Activated naive CD4-positive, alpha-beta T cell treated with anti-CD3 and anti-CD28 coated beads for 36 hours (primary cell): Measurements from ENCODE around the gene INAFM2. TPM values are rescaled to one million over a fixed set of nuclear protein-coding genes. Genes with fewer than 3 reads are reported as not detected.

Experiments used
- CTCF ChIA-PET: fragments of 350-600 bp; sonication (Branson Sonifier 250); formaldehyde crosslinking; loops from one replicate; lab custom pipeline; 2021; ENCODE audit warnings: antibody characterized with exemption; lab: Charles Lee
- DNase-seq: peaks from one replicate; pipeline ENCODE4 v3.0.0-alpha.2; 2020
- H3K27ac Mint-ChIP-seq: one replicate; pipeline ENCODE4 v1.8.0; 2021; ENCODE audit warnings: mild to moderate bottlenecking, mixed read lengths
- H3K27me3 Mint-ChIP-seq: one replicate; pipeline ENCODE4 v1.8.0; 2021; ENCODE audit warnings: low read depth, mixed read lengths
- H3K36me3 Mint-ChIP-seq: one replicate; pipeline ENCODE4 v1.8.0; 2021; ENCODE audit warnings: low read depth, mixed read lengths
- H3K4me1 Mint-ChIP-seq: one replicate; pipeline ENCODE4 v1.8.0; 2021; ENCODE audit warnings: low read depth, mixed read lengths
- H3K4me3 Mint-ChIP-seq: one replicate; pipeline ENCODE4 v1.8.0; 2021; ENCODE audit warnings: mild to moderate bottlenecking, moderate library complexity, mixed read lengths
- H3K9me3 Mint-ChIP-seq: one replicate; pipeline ENCODE4 v1.8.0; 2021; ENCODE audit warnings: mixed read lengths
- intact Hi-C: fragments of 100-400 bp; cut with micrococcal nuclease; formaldehyde crosslinking; loops from one replicate; pipeline ENCODE4 v1.15.1; 2023
- total RNA-seq, 2 experiments: library from RNA; stranded (reverse); gene quantifications; one replicate each; pipeline ENCODE4 v1.2.3, GENCODE V29; 2021

Gene INAFM2
- total RNA-seq, 2 experiments from 2014 or later: 4.9 to 6.5 TPM

- peaks cover 22% of the 10 kb centered on the region for H3K4me1 Mint-ChIP-seq
- DNase-seq: peak; percentile 62
- peak overlapping the region; percentile 73 for H3K4me3 Mint-ChIP-seq
- CTCF ChIA-PET: interaction anchor here (0.5 to 17.8 kb wide), 14 partner anchors 11 to 101 kb away, joined by 3 to 448 read pairs (median 6); partner anchors contain the start of genes CCDC9B and PLCB2
- no peaks in the 10 kb centered on the region for H3K27me3 Mint-ChIP-seq
- no peaks in the 10 kb centered on the region for H3K9me3 Mint-ChIP-seq
- H3K36me3 Mint-ChIP-seq: peaks cover 3% of the 10 kb centered on the region
- no peak overlapping the region for H3K27ac Mint-ChIP-seq
- intact Hi-C loops: loop anchor here (1.0 to 5.0 kb wide), 8 partner anchors 17 to 542 kb away; partner anchors contain the start of genes ANKRD63, BMF, DISP2 and EIF2AK4
Observed at GRCh38 chr15:40323953-40324937, 753 bp downstream of the INAFM2 start.

DNA sequence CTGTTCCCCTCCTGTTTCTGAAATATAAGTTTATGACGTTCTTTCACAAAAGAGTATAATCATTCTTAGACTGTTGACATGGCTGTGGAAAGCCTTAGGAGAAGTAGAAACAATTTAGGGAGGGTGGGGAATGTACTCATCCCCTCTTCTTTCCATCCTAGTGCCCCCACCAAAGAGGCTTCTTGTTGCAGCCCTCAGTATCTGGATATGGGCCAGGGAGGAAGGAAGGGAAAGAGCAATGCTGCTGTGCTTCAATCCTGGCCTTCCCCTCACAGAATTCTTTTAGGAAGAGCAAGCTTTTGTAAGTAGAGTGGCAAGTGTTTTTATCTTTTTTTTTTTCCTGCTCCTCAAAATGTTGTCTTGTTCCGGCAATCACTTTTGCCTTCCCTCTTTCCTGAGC is 1.7 kb downstream of the INAFM2 start:
- intact Hi-C loops: loop anchor here (2.0 kb wide), 1 partner anchor 34 kb away; the partner anchor contains the start of gene DISP2
- Mint-ChIP-seq H3K9me3 (no peaks in the 10 kb centered on the region), H3K4me1 (peaks cover 22% of the 10 kb centered on the region), H3K4me3 (peak overlapping the region; percentile 73), H3K27me3 (no peaks in the 10 kb centered on the region), H3K36me3 (peaks cover 3% of the 10 kb centered on the region), H3K27ac (no peak overlapping the region)
- CTCF ChIA-PET: interaction anchor here (0.5 to 5.8 kb wide), 17 partner anchors 8 to 360 kb away, joined by 3 to 130 read pairs (median 5); partner anchors contain the start of genes CCDC9B and PLCB2
- DNase-seq: no peak

- Mint-ChIP-seq H3K9me3 (no peaks in the 10 kb centered on the region), H3K36me3 (peaks cover 3% of the 10 kb centered on the region), H3K27ac (no peak overlapping the region), H3K27me3 (no peaks in the 10 kb centered on the region), H3K4me3 (no peak overlapping the region), H3K4me1 (peaks cover 22% of the 10 kb centered on the region)
- CTCF ChIA-PET: interaction anchor here (0.6 to 5.8 kb wide), 14 partner anchors 9 to 361 kb away, joined by 3 to 130 read pairs (median 5); partner anchors contain the start of gene CCDC9B
- intact Hi-C loops: loop anchor here (2.0 kb wide), 1 partner anchor 33 kb away; the partner anchor contains the start of gene DISP2
- no peak for DNase-seq
Observed at GRCh38 chr15:40325700-40326099, 2.2 kb downstream of the INAFM2 start.

DNA sequence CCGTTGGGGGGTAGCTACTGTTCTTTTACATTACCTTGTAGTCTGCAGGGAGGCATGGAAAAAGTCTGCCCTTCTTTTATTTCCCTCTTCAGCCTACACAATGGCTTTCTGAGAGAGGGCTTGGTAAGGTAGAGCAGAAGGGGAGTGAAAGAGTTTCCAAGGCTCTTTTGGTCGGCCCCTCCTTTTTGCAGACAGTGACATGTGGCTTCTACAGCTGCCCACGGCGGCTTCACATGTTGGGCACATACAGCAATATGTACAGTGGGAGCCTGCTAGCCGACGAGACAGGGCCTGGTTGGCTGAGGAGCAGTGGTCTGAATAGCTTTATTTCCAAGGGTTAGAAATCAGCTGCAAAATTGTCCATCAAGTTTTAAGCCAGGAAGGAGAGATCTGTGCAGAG is 4.0 kb downstream of the INAFM2 start:
- Mint-ChIP-seq H3K4me1 (peaks cover 18% of the 10 kb centered on the region), H3K27me3 (no peaks in the 10 kb centered on the region), H3K27ac (no peak overlapping the region), H3K4me3 (no peak overlapping the region), H3K36me3 (peaks cover 3% of the 10 kb centered on the region), H3K9me3 (no peaks in the 10 kb centered on the region)
- intact Hi-C loops: no loop called here
- CTCF ChIA-PET: interaction anchor here (1.2 to 19.2 kb wide), 7 partner anchors 11 to 53 kb away, joined by 4 to 448 read pairs (median 16); partner anchors contain the start of genes CCDC9B, INAFM2 and PLCB2
- no peak for DNase-seq

GRCh38 chr15:40328176-40328575 is 4.7 kb downstream of the INAFM2 start:
- Mint-ChIP-seq H3K9me3 (no peaks in the 10 kb centered on the region), H3K27ac (no peak overlapping the region), H3K27me3 (no peaks in the 10 kb centered on the region), H3K4me1 (peaks cover 16% of the 10 kb centered on the region), H3K36me3 (peaks cover 3% of the 10 kb centered on the region), H3K4me3 (no peak overlapping the region)
- intact Hi-C loops: no loop called here
- CTCF ChIA-PET: interaction anchor here (1.0 to 19.2 kb wide), 7 partner anchors 10 to 55 kb away, joined by 3 to 448 read pairs (median 16); partner anchors contain the start of genes CCDC9B, INAFM2 and PLCB2
- no peak for DNase-seq

GRCh38 chr15:40328751-40329150 is 5.3 kb downstream of the INAFM2 start:
- Mint-ChIP-seq H3K4me3 (no peak overlapping the region), H3K36me3 (peaks cover 3% of the 10 kb centered on the region), H3K27ac (no peak overlapping the region), H3K27me3 (no peaks in the 10 kb centered on the region), H3K9me3 (no peaks in the 10 kb centered on the region), H3K4me1 (peaks cover 18% of the 10 kb centered on the region)
- intact Hi-C loops: no loop called here
- CTCF ChIA-PET: interaction anchor here (0.7 to 19.2 kb wide), 8 partner anchors 9 to 68 kb away, joined by 3 to 448 read pairs (median 10); partner anchors contain the start of genes CCDC9B, INAFM2 and PLCB2
- no peak for DNase-seq

DNA sequence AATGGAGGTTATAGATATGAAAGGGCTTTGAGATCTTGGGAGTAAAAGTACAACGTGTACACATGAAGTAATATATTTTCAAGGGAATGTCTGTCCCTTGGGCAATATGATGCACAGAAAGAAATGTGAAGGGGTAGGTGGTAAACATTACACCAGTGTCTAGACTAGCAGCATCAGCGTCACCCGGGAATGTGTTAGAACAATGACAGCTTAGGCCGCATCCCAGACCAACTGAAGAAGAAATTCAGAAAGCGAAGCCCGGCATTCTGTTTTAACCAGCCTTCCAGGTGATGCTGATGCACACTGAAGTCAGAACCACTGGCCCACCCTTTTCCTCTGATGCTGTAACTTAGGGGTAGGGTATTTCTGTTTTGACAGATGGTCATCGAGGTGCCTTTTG is 6.3 kb downstream of the INAFM2 start:
- Mint-ChIP-seq H3K4me3 (no peak overlapping the region), H3K27me3 (no peaks in the 10 kb centered on the region), H3K9me3 (no peaks in the 10 kb centered on the region), H3K36me3 (peaks cover 3% of the 10 kb centered on the region), H3K4me1 (peaks cover 25% of the 10 kb centered on the region), H3K27ac (no peak overlapping the region)
- intact Hi-C loops: no loop called here
- no peak for DNase-seq
- CTCF ChIA-PET: interaction anchor here (2.6 to 19.2 kb wide), 3 partner anchors 8 to 15 kb away, joined by 17 to 448 read pairs (median 130); partner anchors contain the start of genes CCDC9B, INAFM2 and PLCB2

DNA sequence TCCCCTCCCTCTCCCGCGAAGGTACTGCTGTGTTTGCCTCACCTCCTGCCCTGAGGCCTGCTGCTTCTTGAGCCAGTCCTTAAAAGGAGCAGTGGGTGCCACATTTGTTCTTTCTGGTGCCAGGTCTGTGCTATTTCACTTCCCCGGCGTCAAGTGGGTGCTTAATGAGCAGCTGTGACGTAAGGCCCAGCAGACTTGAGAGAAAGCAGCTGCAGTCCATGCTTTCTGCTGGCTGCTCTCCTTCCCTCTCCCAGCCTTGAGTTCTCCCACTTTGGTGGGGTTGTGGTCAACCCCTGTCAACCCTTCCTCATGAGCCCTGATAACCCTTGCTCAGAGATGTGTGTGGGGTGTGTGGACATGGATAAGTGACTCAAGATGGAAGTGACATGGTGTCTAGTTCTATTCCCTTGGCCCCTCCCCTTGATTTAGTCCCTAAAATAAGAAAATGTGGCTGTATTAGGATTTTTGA is 6.9 kb downstream of the INAFM2 start:
- Mint-ChIP-seq H3K9me3 (no peaks in the 10 kb centered on the region), H3K4me1 (peaks cover 19% of the 10 kb centered on the region), H3K27me3 (no peaks in the 10 kb centered on the region), H3K4me3 (no peak overlapping the region), H3K36me3 (no peaks in the 10 kb centered on the region), H3K27ac (no peak overlapping the region)
- DNase-seq: no peak
- CTCF ChIA-PET: interaction anchor here (2.6 to 19.2 kb wide), 2 partner anchors 13 to 15 kb away, joined by 16 to 448 read pairs; partner anchors contain the start of genes INAFM2 and PLCB2
- intact Hi-C loops: no loop called here

GRCh38 chr15:40331026-40331425 is 7.5 kb downstream of the INAFM2 start:
- Mint-ChIP-seq H3K27ac (no peak overlapping the region), H3K36me3 (no peaks in the 10 kb centered on the region), H3K9me3 (no peaks in the 10 kb centered on the region), H3K4me1 (peaks cover 14% of the 10 kb centered on the region), H3K4me3 (no peak overlapping the region), H3K27me3 (no peaks in the 10 kb centered on the region)
- no peak for DNase-seq
- intact Hi-C loops: no loop called here
- CTCF ChIA-PET: interaction anchor here (1.3 to 19.2 kb wide), 3 partner anchors 13 to 52 kb away, joined by 5 to 448 read pairs (median 16); partner anchors contain the start of genes INAFM2 and PLCB2

DNA sequence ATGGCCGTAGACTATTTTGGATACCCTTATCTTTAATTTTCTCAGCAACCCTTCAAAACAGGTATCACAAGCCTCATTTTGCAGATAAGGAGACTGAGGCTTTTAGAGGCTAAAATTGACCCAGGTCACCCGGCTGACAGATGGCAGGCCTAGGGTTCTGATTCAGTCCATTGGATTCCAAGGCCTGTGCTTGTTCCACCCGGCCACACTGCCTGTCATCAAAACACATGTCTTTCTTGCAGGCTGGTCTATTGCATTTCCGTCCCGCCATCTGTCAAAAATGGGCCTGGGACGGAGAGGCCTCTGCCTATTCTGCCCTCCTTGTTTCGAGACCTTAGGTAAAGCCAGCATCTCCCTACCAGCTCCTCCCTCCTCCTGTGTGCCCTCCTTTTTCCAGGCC is 8.1 kb downstream of the INAFM2 start:
- intact Hi-C loops: no loop called here
- CTCF ChIA-PET: interaction anchor here (1.2 to 19.2 kb wide), 4 partner anchors 12 to 52 kb away, joined by 4 to 448 read pairs (median 10); partner anchors contain the start of genes ANKRD63, INAFM2 and PLCB2
- H3K9me3 Mint-ChIP-seq: no peaks in the 10 kb centered on the region
- no peaks in the 10 kb centered on the region for H3K27me3 Mint-ChIP-seq
- no peak overlapping the region for H3K27ac Mint-ChIP-seq
- H3K4me1 Mint-ChIP-seq: peaks cover 12% of the 10 kb centered on the region
- no peaks in the 10 kb centered on the region for H3K36me3 Mint-ChIP-seq
- DNase-seq: no peak
- H3K4me3 Mint-ChIP-seq: no peak overlapping the region

- DNase-seq: no peak
- intact Hi-C loops: no loop called here
- no peaks in the 10 kb centered on the region for H3K36me3 Mint-ChIP-seq
- no peaks in the 10 kb centered on the region for H3K9me3 Mint-ChIP-seq
- no peak overlapping the region for H3K27ac Mint-ChIP-seq
- no peaks in the 10 kb centered on the region for H3K27me3 Mint-ChIP-seq
- H3K4me1 Mint-ChIP-seq: peaks cover 15% of the 10 kb centered on the region
- no peak overlapping the region for H3K4me3 Mint-ChIP-seq
- CTCF ChIA-PET: interaction anchor here (1.2 to 19.2 kb wide), 4 partner anchors 12 to 53 kb away, joined by 4 to 448 read pairs (median 10); partner anchors contain the start of genes ANKRD63, INAFM2 and PLCB2
Observed at GRCh38 chr15:40332113-40332781, 8.8 kb downstream of the INAFM2 start.
